Measurements from ENCODE around the gene CLDN5.

CLDN5 gene

DNA sequence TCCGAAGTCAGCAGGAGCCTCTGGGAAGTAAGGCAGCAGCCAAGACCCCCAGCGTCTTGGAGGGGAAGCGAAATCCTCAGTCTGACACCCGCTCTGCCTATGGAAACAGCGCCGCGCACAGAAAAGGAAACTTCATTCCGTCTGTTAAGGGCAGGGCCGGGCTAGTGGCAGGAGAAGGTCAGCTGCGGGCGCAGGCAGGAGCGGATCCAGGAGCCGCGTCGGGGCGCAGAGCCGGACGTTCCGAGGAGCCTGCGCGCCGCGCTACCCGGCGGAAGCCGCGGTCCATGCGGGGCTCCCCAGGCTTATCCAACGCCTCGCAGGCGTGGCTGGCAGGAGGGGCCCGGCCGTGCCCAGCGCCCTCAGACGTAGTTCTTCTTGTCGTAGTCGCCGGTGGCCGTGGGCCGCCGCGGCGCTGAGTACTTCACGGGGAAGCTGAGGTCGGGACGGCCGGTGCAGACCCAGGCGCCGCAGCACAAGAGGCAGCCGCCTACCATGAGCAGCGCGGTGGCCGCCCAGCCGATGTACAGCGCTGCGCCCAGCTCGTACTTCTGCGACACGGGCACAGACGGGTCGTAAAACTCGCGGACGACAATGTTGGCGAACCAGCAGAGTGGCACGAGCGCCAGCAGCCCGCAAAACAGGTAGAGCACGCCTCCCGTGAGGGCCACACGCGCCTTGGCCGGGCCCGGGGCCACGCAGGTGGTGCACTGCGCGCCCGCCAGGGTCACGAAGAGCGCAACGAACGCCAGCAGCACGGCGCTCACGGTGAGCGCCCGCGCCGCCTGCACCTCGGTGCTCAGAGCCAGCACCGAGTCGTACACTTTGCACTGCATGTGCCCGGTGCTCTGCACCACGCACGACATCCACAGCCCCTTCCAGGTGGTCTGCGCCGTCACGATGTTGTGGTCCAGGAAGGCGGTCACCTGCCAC, 705 bp downstream of the CLDN5 start:
- DNase-seq (ENCODE audit: low read depth in 2 of 2, low spot score in 1 of 2): no peak

DNA sequence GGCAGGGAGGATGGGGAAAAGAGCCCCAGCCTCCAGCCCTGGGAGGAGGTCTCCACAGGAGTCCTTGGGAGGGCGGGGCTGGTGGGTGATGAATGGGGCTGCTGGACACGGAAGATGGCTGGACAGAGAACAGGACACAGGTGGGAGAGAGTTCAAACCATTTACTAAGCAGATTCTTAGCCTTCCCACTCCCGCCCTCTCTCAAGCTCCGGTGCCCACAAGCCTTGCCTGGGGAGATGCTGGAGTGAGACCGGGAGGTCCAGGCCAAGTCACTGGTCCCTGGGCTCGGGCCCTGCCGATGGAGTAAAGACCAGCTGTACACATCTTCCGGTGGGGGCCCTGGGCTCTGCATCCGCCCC, 1.4 kb downstream of the CLDN5 start:
- DNase-seq (ENCODE audit: low read depth in 2 of 2, low spot score in 1 of 2): no peak

DNA sequence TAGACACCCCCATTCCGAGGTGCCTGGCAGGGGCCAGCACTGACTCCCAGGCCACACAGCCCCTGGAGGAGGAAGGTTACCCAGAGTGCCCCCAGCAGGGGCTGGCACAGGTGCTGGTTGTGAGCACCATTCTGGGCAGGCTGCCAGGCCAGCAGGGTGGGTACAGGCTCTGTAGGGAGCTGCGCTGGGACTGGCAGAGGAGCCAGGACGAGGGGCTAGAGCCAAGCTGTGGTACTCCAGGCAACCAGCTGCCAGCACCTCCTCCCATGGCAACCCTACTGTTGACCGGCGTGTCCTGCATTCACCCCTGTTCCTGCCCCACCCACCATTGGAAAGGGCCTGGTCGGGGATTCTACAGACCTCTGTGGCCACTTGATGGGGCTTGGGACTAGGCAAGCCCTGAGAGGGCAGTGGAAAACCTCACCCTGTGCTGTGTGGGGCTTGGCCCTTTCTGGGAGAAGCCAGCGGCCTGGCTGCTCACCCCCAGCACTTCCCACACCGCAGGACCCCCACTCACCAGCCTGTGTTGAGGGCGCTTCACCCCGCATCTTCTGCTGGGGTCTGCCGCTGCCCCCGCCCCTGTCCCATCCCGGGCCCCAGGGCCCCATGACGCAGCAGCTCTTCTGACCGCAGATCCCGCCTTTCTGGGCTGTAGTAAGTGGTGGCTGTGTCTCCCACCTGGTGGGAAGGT, 1.9 kb downstream of the CLDN5 start:
- no peak for DNase-seq (ENCODE audit: low read depth in 2 of 2, low spot score in 1 of 2)

DNA sequence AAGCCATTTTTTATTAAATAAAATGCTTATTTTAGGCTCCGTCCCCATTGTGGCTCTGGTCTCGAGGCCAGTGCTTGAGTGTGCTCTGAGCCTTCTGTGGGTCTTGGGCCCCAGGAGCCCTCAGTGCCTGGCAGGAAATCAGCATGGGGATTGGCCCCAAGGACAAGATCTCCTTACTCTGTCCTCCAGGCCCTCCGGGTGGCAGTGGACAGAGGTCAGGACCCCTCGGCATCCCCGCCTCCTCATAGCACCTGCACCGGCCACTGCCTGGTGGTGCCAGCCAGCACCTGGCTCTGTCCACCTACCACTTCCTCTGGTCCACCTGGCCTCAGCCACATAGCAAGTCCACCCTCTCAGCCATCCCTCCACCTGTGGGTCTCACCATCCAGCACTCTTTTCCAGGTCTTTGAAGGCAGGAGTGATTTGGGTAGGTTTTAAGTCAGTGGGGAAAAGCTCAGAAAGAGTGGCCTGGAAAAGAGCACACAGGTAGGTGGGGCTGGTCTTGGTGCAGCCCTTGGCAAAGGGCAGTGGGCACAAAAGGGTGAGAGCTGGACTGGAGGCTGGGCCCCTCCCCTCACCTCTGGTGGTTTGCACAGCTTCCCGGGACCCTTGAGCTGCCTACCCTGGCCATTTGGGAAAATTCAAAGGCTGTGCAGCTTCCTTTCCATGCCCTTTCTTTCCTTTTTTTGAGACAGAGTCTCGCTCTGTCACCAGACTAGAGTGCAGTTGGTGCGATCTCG, 3.5 kb downstream of the CLDN5 start:
- no peak for DNase-seq (ENCODE audit: low read depth in 2 of 2, low spot score in 1 of 2)

DNA sequence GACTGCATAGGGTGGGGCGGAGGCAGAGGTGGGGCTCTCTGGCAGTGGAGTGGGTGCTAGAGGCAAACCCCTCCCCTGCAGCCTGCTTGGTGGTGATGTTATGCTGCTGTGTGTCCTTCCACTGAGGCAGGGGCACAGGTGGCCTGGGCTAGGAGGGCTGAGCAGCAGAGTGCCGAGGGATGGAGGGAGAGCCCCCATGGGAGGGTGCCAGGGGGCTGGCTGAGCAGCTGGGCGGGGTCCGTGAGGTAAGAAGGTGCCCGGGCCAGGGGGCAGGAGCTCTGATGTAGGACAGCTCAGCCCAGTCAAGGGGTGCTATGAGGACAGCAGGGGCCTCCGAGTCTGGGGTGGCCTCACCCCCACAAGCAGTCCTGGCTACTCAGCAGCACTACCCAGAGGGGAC, 4.2 kb downstream of the CLDN5 start:
- DNase-seq (ENCODE audit: low read depth in 2 of 2, low spot score in 1 of 2): no peak

DNA sequence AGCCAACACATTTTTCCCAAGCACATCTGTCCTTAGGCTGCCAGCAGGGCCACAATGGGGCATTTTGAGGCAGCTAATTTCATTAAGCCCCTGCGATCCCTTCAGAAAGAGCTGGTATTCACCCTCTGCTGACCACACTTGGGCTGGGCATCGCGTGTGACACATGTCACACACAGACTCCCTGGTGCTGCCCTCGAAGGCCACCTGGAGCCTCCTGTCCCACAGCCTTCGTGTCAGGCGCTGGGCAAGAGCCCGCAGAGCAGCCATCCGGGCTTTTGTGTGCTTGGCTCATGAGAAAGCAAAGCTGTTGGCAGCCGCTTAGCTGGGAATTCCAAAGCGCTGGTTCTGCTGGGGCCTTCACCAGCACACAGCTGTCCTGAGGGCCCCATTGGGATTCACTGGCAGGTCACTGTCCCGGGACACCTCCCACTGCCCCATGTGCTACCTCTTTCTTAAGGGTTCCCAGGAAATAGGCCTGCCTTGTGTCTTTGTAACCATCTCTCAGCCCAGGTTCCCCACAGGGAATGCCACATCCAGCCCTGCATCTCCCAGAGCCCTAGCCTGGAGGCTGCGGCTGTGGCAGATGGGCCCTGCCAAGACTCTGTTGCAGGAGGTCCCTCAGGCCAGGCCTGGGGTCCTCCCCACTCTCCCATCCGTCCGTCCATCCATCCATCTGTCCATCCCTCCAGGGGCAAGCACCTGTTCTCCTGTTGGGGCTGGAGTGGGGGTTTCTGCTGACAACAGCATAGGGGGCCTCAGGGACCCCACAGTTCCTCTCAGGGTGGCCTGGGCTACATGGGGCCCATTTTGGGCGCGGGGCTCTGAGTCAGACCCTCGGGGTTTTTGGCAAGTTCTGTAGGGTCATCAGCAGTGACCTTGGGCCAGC, 4.9 kb downstream of the CLDN5 start:
- DNase-seq (ENCODE audit: low read depth in 2 of 2, low spot score in 1 of 2): no peak

DNA sequence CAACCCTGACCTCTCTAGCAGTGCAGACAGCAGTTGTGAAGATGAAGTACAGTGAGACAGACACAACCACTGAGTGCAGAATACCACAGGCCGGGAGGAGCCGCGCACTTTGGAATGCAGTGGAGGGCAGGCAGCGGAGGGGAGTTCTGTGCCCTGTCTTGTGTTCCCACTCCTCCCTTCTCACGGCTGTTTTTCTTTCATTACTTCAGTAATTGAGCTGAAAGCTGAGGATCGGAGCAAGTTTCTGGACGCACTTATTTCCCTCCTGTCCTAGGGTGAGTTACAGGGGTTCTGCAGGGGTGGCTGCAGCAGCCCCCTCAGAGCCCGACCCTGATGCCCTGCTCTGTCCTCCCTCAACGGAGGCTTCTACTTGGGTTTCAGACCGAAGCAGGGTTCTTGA, 5.6 kb downstream of the CLDN5 start:
- DNase-seq (ENCODE audit: low read depth in 2 of 2, low spot score in 1 of 2): no peak

DNA sequence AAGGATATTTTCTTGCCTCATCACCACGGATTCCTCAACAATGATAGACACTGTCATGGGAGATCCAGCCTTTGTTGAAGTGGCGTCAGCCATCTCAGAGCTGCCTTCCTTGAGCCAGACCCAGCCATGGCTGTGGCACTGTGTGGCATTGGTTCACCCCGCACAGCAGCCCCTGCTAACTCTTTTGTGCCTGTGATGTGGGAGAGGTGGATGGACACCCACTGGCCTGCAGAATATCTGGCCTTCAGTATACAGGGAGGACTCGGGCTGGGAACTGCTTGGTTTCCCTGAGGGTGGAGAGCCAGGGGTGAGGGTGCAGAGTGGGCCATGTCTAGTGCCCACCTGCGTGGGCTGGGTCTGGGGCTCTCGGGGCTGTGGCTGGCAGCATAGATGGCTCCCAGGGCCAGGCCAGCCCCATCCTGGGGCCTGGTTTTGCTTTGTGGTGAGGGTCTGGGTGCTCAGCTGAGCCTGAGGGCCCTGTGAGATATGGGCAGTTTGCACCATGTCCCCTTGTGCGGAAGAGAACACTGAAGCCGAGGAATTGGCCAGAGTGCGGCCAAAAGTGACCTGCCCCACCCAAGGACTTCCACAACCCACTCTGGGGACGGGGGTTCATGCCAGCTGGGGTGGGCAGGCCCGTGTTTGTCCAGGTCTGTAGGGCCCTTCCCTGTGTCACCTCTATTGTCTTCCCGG, 6.1 kb downstream of the CLDN5 start:
- no peak for DNase-seq (ENCODE audit: low read depth in 2 of 2, low spot score in 1 of 2)

DNA sequence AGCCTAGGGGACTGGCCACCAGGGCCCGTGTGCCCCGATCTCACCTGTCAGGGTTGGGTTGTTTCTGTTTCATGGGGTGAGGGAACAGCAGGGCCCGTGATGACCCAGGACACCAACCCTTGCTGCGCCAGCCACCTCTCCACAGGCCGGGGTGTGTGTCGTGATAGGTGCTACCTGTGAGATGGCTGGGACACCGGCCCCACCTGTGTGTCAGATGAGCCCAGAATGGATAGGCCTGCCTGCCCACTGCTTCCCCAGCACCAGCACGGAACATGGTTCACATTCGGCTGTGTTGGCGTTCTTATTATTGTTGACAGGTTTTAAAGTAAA, 7.1 kb downstream of the CLDN5 start:
- no peak for DNase-seq (ENCODE audit: low read depth in 2 of 2, low spot score in 1 of 2)

DNA sequence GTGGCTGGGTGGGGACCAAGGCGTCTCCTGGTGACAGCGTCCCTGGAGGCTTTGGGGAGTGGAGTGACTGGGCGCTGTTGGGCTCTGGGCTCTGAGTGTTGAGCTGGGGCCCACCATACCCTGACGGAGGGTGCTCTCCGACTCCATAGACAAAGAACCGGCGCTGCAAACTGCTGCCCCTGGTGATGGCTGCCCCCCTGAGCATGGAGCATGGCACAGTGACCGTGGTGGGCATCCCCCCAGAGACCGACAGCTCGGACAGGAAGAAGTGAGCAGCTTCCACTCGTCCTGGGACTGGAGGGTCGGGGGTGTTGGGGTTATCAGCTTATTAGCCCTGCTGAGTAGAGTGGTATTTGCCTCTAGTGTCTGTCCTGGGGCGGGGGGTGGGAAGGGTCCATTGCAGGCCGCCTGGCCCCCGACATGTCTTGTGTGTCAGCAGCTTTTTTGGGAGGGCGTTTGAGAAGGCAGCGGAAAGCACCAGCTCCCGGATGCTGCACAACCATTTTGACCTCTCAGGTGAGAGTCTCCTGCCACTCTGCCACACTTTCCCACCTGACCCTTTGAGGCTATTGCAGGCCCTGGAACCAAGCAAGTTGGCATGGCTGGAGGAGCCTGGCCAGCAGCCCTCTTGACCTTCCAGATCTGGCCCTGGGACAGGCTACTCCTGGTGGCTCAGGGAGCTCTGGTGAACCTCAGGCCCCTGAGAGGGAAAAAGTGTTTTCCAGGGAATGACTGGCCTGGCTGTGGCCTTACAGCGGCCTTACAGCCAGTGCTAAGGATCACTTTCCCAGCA, 7.6 kb downstream of the CLDN5 start:
- DNase-seq (ENCODE audit: low read depth in 2 of 2, low spot score in 1 of 2): no peak

DNA sequence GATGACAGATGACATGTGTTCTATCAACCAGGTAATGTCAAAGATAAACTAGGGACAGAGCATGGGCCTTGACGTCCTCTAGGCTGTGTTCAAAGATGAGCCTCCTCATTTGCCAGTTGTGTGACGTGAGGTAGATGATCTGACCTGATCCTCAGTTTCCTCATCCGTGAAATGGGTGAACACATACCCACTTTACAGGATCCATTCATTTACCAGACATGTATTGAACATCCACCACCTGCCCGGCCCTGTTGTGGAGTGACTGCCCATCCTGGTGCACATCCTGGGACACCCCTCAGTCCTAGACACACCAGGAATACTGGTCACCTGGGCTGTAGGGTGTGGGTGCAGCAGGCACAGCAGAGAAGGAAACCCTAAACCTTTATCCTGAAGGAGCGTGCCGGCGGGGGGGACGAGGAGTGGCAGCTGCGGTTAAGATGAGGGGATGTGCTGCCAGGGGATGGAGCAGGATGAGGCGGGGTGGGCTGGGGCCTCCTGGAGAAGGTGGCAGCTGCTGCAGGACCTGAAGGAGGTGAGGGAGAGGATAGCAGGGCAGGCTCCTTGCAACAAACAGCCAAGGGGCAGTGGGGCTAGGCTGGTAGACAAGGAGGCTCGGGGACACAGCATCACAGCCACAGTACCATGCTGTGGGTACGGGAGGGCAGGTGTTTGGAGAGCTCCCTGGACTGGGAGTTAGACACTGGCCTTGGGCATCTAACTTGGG, 8.4 kb downstream of the CLDN5 start:
- DNase-seq (ENCODE audit: low read depth in 2 of 2, low spot score in 1 of 2): no peak

DNA sequence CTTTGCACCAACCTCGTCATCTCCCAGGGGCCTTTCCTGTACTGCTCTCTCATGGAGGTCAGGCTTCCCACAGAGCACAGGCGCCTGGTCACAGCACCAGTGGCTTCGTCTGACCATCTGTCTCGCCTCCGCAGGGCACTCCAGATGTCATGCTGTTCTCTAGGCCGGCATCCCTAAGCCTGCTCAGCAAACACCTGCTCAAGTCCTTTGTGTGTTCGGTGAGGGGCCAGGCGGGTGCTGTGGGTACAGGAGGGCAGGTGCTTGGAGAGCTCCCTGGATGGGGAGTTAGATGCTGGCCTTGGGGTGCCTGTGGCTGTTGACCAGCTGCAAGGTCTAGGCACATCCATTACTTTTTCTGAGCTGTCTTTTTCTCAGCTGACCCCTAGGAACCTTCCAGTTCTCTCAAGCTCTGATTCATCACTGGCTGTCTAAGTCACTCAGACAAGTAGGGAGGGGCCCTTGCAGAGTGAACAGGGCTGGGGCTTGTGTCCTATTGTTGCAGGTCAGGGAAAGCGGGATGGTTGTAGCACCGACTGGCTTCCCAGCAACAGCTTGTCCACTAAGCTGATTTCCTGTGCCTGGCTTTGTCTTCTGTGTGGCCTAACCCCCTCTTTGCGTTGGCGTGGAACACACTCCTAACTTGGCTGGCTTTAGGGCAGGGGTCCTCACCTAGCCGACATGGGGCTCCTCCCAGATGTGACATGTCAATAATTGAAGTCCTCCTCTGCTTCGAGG, 9.2 kb downstream of the CLDN5 start:
- no peak for DNase-seq (ENCODE audit: low read depth in 2 of 2, low spot score in 1 of 2)

DNA sequence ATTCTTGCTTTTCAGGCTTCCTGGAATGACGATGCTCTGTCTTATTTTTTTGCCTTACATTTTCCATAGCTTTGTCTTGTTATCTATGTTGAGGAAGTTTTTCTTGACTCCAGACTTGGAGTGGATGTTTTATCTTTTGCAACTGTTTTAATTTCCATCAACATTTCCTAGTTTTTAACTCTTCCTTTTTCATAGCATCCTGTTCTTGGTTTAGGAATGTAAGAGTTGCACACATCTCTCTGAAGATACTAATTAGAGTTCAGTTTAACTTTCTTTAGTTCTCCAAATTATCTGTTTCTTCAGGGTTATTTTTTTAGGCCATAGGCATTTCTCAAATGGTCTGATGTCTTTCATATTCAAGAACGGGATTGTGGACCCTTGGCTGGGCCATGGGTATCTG, 10.4 kb downstream of the CLDN5 start:
- DNase-seq (ENCODE audit: low read depth in 2 of 2, low spot score in 1 of 2): no peak

DNA sequence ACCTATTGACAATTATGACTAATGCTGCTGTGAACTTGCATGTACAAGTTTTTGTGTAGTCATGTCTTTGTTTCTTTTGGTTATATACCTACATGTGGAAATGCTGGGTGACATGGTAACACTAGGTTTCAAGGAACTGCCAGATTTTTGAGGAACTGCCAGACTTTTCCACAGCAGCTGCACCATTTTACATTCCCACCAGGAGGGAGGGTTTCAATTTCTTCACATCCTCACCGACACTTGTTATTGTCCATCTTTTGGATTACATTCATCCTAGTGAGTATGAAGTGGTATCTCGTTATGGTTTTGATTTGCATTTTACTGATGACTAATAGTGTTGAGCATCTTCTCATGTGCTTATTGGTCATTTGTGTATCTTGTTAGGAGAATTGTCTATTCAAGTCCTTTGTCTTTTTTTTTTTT, 13.3 kb downstream of the CLDN5 start:
- no peak for DNase-seq (ENCODE audit: low read depth in 2 of 2, low spot score in 1 of 2)

DNA sequence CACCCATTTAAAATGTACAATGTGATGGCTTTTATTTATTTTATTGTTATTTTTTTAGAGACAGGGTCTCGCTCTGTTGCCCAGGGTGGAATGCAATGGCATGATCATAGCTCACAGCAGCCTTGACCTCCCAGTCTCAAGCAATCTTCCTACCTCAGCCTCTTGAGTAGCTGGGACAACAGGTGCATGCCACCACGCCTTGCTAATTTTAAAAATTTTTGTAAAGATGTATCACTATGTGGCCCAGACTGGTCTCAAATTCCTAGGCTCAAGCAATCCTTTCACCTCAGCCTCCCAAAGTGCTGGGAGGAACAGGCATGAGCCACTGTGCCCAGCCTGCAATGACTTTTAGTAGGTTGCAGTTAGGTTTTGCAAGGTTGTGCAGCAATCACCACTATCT, 14.3 kb downstream of the CLDN5 start:
- no peak for DNase-seq (ENCODE audit: low read depth in 2 of 2, low spot score in 1 of 2)

DNA sequence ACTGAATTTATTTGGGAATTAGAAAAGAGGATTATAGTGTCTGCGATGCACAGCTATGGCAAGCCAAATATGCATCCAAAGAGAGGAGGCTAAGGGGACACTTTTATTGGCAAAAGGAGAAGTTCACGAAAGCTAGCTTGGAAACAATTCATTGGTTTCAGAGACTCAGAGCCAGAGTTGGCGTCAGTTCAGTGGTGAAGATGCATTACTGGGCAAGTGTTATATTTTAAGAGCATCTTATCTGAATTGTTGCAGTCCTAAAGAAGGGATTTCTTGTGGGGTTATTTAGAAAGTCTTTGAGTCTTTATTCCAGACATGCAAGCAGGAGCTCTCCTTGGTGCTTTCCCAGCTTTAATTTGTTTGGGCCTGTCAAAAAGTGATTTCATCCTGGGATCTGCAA, 15.0 kb downstream of the CLDN5 start:
- no peak for DNase-seq (ENCODE audit: low read depth in 2 of 2, low spot score in 1 of 2)

DNA sequence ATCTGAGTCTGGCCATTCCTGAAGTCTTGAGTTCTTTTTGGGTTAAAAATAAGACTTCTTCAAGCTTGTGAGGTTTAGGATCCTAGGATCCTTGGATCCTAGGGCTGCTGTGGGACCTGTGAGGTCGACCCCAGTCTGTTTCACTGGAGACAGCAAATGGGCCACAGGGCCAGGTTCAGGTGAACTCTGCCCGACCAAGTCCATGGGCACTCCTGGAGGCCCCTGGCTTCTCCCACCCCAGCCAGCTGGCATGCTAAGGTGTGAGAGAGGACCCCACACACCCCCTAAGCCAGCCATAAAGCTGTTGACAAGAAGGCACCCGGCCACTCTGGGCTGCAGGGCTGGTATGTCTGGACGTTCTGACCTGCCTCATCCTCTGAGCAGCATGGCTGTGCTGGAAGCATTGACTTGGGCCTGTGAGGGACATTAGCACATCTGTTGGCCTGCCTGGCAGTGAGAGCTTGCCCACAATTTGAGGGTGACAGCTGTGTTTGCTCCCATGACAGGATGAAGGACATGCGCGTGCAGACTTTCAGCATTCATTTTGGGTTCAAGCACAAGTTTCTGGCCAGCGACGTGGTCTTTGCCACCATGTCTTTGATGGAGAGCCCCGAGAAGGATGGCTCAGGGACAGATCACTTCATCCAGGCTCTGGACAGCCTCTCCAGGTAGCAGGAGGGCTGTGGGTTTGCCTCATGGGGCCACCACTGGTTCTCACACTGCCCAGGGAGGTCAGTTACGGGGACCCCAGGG, 16.0 kb downstream of the CLDN5 start:
- DNase-seq (ENCODE audit: low read depth in 2 of 2, low spot score in 1 of 2): no peak

DNA sequence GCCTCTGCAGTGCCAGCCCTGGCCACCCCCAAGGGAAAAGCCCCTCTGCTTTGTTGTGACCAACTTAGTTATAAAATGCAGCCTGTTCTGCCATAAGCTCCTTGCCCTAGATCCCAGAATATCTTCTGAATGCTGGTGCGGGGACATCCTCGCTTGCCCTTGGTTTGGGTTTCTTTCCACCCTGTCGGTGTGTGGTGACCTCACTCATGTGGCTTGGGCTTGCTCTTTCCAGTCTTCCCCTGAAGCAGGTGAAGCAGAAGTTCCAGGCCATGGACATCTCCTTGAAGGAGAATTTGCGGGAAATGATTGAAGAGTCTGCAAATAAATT, 16.7 kb downstream of the CLDN5 start:
- no peak for DNase-seq (ENCODE audit: low read depth in 2 of 2, low spot score in 1 of 2)

All from stimulated activated CD8-positive, alpha-beta memory T cell treated with anti-CD3 and anti-CD28 coated beads, Interleukin-4, amount 100 ng/mL, for 4 hours (primary cell).